Endothelial cell of umbilical vein (primary cell): ENCODE data around the gene TBK1. TPM values are rescaled to one million over a fixed set of nuclear protein-coding genes. Genes with fewer than 3 reads are reported as not detected.

ENCODE experiments used
- BruUV-seq: library from RNA; stranded (reverse); fragments of 400-500 nt; replicated peaks from 2 replicates; lab custom pipeline; 2021; lab: Mats Ljungman, UMichigan
- CTCF ChIA-PET: fragments of 300-600, 350-600 bp; sonication (Branson Sonifier 250); formaldehyde crosslinking; loops from one replicate; lab custom pipeline; 2021; ENCODE audit warnings: antibody characterized with exemption, inconsistent platforms; lab: Charles Lee
- POLR2A ChIA-PET: fragments of 300-600, 350-600 bp; sonication (Branson Sonifier 250); formaldehyde crosslinking; loops from one replicate; lab custom pipeline; 2021; ENCODE audit warnings: antibody characterized with exemption, inconsistent platforms; lab: Charles Lee
- DNase-seq: peaks from one replicate; pipeline ENCODE4 v3.0.0-alpha.2; 2011; ENCODE audit warnings: low read depth, low spot score
- FAIRE-seq: peaks from 2 replicates; lab custom pipeline; 2011; peaks lifted over from hg19 to GRCh38; lab: Jason Lieb, UNC
- H2AFZ ChIP-seq: 2 replicates; pipeline ENCODE4 v1.6.0; 2012; ENCODE audit warnings: low read depth, low read length, control low read depth, inconsistent platforms
- H3K27ac ChIP-seq: 2 replicates; pipeline ENCODE4 v1.5.1; 2011; ENCODE audit warnings: low read depth, mild to moderate bottlenecking, control low read depth, low read length, moderate library complexity; ENCODE audit not compliant: insufficient read depth
- H3K27me3 ChIP-seq, 2 experiments: 2 replicates each; pipeline versions ENCODE4 v1.6.0 to v1.6.1; 2011; ENCODE audit warnings: low read length in 2 of 2, mixed read lengths in 1 of 2; ENCODE audit not compliant: control insufficient read depth in 2 of 2, insufficient read depth in 2 of 2
- H3K36me3 ChIP-seq, 2 experiments: 2 replicates in 1 of 2; 3 replicates in 1 of 2; pipeline ENCODE4 v1.5.1; 2011; ENCODE audit warnings: low read length in 2 of 2, mild to moderate bottlenecking in 1 of 2, moderate library complexity in 1 of 2; ENCODE audit not compliant: control insufficient read depth in 2 of 2, insufficient read depth in 2 of 2; ENCODE audit errors: extremely low read depth in 1 of 2
- H3K4me1 ChIP-seq: 3 replicates; pipeline ENCODE4 v1.5.1; 2011; ENCODE audit warnings: mild to moderate bottlenecking, low read length; ENCODE audit not compliant: control insufficient read depth, insufficient read depth; ENCODE audit errors: extremely low read depth
- H3K4me2 ChIP-seq: 2 replicates; pipeline ENCODE4 v1.6.1; 2011; ENCODE audit warnings: low read length, control low read depth, mixed read lengths; ENCODE audit not compliant: insufficient read depth
- H3K4me3 ChIP-seq, 3 experiments: fragments of 200-600 bp in 1 of 3; sonication (generic), shearing (Covaris generic) in 1 of 3; replicated peaks in 1 of 3; 2 replicates each; pipeline ENCODE4 v1.5.1; 2011 to 2016; ENCODE audit warnings: control low read depth in 3 of 3, low read length in 3 of 3, mild to moderate bottlenecking in 2 of 3, inconsistent platforms in 1 of 3, low read depth in 1 of 3, moderate library complexity in 1 of 3; ENCODE audit not compliant: insufficient read depth in 1 of 3
- H3K79me2 ChIP-seq: 2 replicates; pipeline ENCODE4 v1.6.0; 2012; ENCODE audit warnings: low read length, inconsistent platforms; ENCODE audit not compliant: control insufficient read depth, insufficient read depth
- H3K9ac ChIP-seq: replicated peaks from 2 replicates; pipeline ENCODE3; 2011; ENCODE audit warnings: low read length, control low read depth; ENCODE audit not compliant: insufficient read depth; ENCODE audit errors: extremely low read depth
- H3K9me1 ChIP-seq: replicated peaks from 3 replicates; pipeline ENCODE4 v1.6.0; 2011; ENCODE audit warnings: mild to moderate bottlenecking, low read length; ENCODE audit not compliant: control insufficient read depth, insufficient read depth; ENCODE audit errors: extremely low read depth
- H3K9me3 ChIP-seq: replicated peaks from 2 replicates; pipeline ENCODE4 v1.5.1; 2012; ENCODE audit warnings: low read length, inconsistent platforms; ENCODE audit not compliant: control insufficient read depth, insufficient read depth
- H4K20me1 ChIP-seq: replicated peaks from 2 replicates; pipeline ENCODE3; 2011; ENCODE audit warnings: mild to moderate bottlenecking, low read length; ENCODE audit not compliant: control insufficient read depth, insufficient read depth; ENCODE audit errors: extremely low read depth
- EZH2 ChIP-seq: IDR thresholded peaks from 2 replicates; pipeline ENCODE4 v1.6.1; 2012; ENCODE audit warnings: borderline replicate concordance, low read depth, mild to moderate bottlenecking, moderate library complexity, low read length, inconsistent platforms; ENCODE audit not compliant: severe bottlenecking
- FOS ChIP-seq: IDR thresholded peaks from 2 replicates; pipeline ENCODE4 v1.6.1; 2011; ENCODE audit warnings: mild to moderate bottlenecking, low read length, moderate library complexity, borderline replicate concordance; ENCODE audit not compliant: insufficient read depth
- GATA2 ChIP-seq: IDR thresholded peaks from 2 replicates; pipeline ENCODE4 v1.7.0; 2011; ENCODE audit warnings: low read depth, mild to moderate bottlenecking, moderate library complexity, mixed read lengths, low read length; ENCODE audit not compliant: insufficient read length, insufficient read depth
- JUN ChIP-seq: IDR thresholded peaks from 2 replicates; pipeline ENCODE4 v1.6.1; 2011; ENCODE audit warnings: borderline replicate concordance, low read depth; ENCODE audit not compliant: insufficient read length, insufficient read depth
- MYC ChIP-seq: IDR thresholded peaks from one replicate; pipeline ENCODE4 v1.6.1; 2011; ENCODE audit warnings: mild to moderate bottlenecking, low read depth, low read length
- POLR2A ChIP-seq: IDR thresholded peaks from 2 replicates; pipeline ENCODE4 v1.6.1; 2012; ENCODE audit warnings: low read depth, mild to moderate bottlenecking, control low read depth, low read length
- POLR2AphosphoS5 ChIP-seq: IDR thresholded peaks from 2 replicates; pipeline ENCODE4 v1.6.1; 2012; ENCODE audit warnings: low read depth, mild to moderate bottlenecking, control low read depth, low read length, moderate library complexity; ENCODE audit not compliant: insufficient read depth
- dilution Hi-C: fragments of 300-500 bp; cut with MboI; formaldehyde crosslinking; loops from one replicate; pipeline ENCODE4 v1.15.0; 2019; ENCODE audit warnings: low sequenced_read_pairs; ENCODE audit not compliant: extremely low pct_ligation_motif_present
- intact Hi-C: fragments of 100-400 bp; cut with micrococcal nuclease; formaldehyde crosslinking; loops from one replicate; pipeline ENCODE4 v1.10.0; 2022
- polyA plus RNA-seq, 4 experiments: library from polyadenylated mRNA; depleted of rRNA in 3 of 4; stranded (reverse) in 3 of 4; unstranded in 1 of 4; fragments of >200 nt; gene quantifications; 2 replicates each; pipeline versions ENCODE4 v1.2.1 to v1.2.3, GENCODE V29; 2011 to 2012; ENCODE audit warnings: missing spikeins in 1 of 4
- total RNA-seq: library from RNA; stranded (reverse); gene quantifications from 2 replicates; pipeline ENCODE4 v1.2.3, GENCODE V29; 2021
- TF ChIP-seq, protein P1 (sequence below), 2 donors: IDR thresholded peaks; 1 replicate in 1 of 2; 2 replicates in 1 of 2; pipeline ENCODE4 v1.5.1; 2011; ENCODE audit warnings: low read length in 2 of 2, mild to moderate bottlenecking in 2 of 2, moderate library complexity in 2 of 2, control low read depth in 1 of 2, inconsistent platforms in 1 of 2, low read depth in 1 of 2; ENCODE audit not compliant: insufficient read depth in 1 of 2; ENCODE audit errors: extremely low read depth in 1 of 2
- TF ChIP-seq, protein P2 (sequence below): IDR thresholded peaks from 2 replicates; pipeline ENCODE4 v1.6.1; 2011; ENCODE audit not compliant: insufficient read depth, insufficient read length

TBK1 gene
- total and polyA plus RNA-seq, 2 donors (not counting 3 experiments of a cell fraction or from before 2014, with no cell fraction given) = 8.0 to 28.9 TPM

DNA sequence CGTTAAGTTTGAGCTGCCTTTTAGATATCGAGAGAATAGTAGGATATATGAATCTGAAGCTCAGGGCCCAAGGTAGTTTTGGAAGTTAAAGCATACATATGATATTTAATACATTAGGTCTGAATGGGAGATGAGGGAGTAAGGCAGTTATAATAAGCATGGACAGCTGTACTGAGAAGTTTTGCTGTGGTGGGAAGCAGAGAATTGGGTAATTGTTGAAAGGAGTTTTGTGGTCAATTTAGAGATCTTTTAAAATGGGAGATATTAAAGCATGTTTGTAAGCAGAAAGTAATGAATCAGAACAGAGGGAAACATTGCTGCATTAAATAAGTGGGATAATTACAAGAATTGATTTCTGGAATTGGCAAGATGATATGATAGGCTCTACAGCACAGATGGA lies 21.3 kb downstream of the TBK1 start:
- no peak for FAIRE-seq
- H3K9me3 ChIP-seq = no peaks in the 10 kb centered on the region

More for the DNA sequence above, 21.3 kb downstream of the TBK1 start:
- DNase-seq = no peak
- no peak for TF ChIP-seq POLR2A
- TF ChIP-seq, protein P1, sequence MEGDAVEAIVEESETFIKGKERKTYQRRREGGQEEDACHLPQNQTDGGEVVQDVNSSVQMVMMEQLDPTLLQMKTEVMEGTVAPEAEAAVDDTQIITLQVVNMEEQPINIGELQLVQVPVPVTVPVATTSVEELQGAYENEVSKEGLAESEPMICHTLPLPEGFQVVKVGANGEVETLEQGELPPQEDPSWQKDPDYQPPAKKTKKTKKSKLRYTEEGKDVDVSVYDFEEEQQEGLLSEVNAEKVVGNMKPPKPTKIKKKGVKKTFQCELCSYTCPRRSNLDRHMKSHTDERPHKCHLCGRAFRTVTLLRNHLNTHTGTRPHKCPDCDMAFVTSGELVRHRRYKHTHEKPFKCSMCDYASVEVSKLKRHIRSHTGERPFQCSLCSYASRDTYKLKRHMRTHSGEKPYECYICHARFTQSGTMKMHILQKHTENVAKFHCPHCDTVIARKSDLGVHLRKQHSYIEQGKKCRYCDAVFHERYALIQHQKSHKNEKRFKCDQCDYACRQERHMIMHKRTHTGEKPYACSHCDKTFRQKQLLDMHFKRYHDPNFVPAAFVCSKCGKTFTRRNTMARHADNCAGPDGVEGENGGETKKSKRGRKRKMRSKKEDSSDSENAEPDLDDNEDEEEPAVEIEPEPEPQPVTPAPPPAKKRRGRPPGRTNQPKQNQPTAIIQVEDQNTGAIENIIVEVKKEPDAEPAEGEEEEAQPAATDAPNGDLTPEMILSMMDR (IDR thresholded peaks at IDR 0.05; ENCODE audit: extremely low read depth in 1 of 2, insufficient read depth in 1 of 2, low read depth in 1 of 2, low read length in 2 of 2) = no peak
- no peak for TF ChIP-seq FOS
- TF ChIP-seq EZH2 = no peak
- TF ChIP-seq, protein P2, sequence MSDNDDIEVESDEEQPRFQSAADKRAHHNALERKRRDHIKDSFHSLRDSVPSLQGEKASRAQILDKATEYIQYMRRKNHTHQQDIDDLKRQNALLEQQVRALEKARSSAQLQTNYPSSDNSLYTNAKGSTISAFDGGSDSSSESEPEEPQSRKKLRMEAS = no peak
- no peak for TF ChIP-seq GATA2
- TF ChIP-seq MYC = no peak
- no peak for TF ChIP-seq JUN
- no peak for TF ChIP-seq POLR2AphosphoS5
- dilution Hi-C loops = no loop called here
- Histone ChIP-seq H3K9ac (no peak overlapping the region), H3K79me2 (peaks cover 29% of the 10 kb centered on the region), H2AFZ (no peak overlapping the region), H3K9me1 (no peaks in the 10 kb centered on the region), H4K20me1 (peaks cover 2% of the 10 kb centered on the region), H3K4me3 (no peak overlapping the region), H3K4me1 (no peaks in the 10 kb centered on the region), H3K4me2 (no peak overlapping the region), H3K27me3 (no peaks in the 10 kb centered on the region), H3K27ac (no peak overlapping the region), H3K36me3 (peaks cover 15 to 22% of the 10 kb centered on the region in 2 experiments)
- BruUV-seq = no TSS peak
- intact Hi-C loops = no loop called here
- ChIA-PET POLR2A (no interaction called here), CTCF (interaction anchor here (0.7 to 1.0 kb wide), 3 partner anchors 8 to 36 kb away, joined by 3 read pairs; no protein-coding TSS in a partner anchor)
